RWPE1 (cell line): Measurements from ENCODE around the gene SERINC4.
"Not testable (repeated sequence)": the region's sequence is repeated elsewhere in the genome, so short reads cannot be mapped to it uniquely, and the experiment has no call there.

ENCODE experiments used
- CTCF ChIA-PET: fragments of 350-600 bp; sonication (Branson Sonifier 250); formaldehyde crosslinking; extraction: SDS; loops from one replicate; lab custom pipeline; 2021; lab: Yijun Ruan, JAX
- POLR2A ChIA-PET: fragments of 400-600 bp; formaldehyde crosslinking; extraction: SDS; loops from one replicate; lab custom pipeline; 2020; ENCODE audit warnings: antibody characterized with exemption; ENCODE audit not compliant: low non-redundant PET; lab: Yijun Ruan, JAX
- DNase-seq: peaks from one replicate; pipeline ENCODE4 v3.0.0; 2012; ENCODE audit warnings: low spot score
- H3K27ac ChIP-seq: fragments of 450-650 bp; 2 replicates; pipeline ENCODE4 v1.5.1; 2017
- TF ChIP-seq, protein P1 (sequence below): fragments of 450-650 bp; conservative IDR thresholded peaks from 2 replicates; pipeline ENCODE4 v1.5.1; 2017; ENCODE audit warnings: low read depth, mild to moderate bottlenecking

Gene SERINC4

GRCh38 chr15:43799945-43800285, at the start of gene SERINC4:
TSS of gene SERINC4 (minus strand) at chr15:43800220. CDS start at chr15:43799986, 234 bp downstream.
- ChIA-PET CTCF (no interaction called here), POLR2A (no interaction called here)
- no peak for DNase-seq
- TF ChIP-seq, protein P1, sequence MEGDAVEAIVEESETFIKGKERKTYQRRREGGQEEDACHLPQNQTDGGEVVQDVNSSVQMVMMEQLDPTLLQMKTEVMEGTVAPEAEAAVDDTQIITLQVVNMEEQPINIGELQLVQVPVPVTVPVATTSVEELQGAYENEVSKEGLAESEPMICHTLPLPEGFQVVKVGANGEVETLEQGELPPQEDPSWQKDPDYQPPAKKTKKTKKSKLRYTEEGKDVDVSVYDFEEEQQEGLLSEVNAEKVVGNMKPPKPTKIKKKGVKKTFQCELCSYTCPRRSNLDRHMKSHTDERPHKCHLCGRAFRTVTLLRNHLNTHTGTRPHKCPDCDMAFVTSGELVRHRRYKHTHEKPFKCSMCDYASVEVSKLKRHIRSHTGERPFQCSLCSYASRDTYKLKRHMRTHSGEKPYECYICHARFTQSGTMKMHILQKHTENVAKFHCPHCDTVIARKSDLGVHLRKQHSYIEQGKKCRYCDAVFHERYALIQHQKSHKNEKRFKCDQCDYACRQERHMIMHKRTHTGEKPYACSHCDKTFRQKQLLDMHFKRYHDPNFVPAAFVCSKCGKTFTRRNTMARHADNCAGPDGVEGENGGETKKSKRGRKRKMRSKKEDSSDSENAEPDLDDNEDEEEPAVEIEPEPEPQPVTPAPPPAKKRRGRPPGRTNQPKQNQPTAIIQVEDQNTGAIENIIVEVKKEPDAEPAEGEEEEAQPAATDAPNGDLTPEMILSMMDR = no peak
- peak within 1 kb of the TSS; percentile 84 for H3K27ac ChIP-seq

- TF ChIP-seq, protein P1 = no peak
- POLR2A ChIA-PET = no interaction called here
- no peak for DNase-seq
- CTCF ChIA-PET = interaction anchor here (0.7 kb wide), 1 partner anchor 22 kb away, joined by 3 read pairs; no protein-coding TSS in a partner anchor
- no peak overlapping the region for H3K27ac ChIP-seq
Measured at GRCh38 chr15:43845421-43845820, 45.4 kb upstream of the SERINC4 start.

DNA sequence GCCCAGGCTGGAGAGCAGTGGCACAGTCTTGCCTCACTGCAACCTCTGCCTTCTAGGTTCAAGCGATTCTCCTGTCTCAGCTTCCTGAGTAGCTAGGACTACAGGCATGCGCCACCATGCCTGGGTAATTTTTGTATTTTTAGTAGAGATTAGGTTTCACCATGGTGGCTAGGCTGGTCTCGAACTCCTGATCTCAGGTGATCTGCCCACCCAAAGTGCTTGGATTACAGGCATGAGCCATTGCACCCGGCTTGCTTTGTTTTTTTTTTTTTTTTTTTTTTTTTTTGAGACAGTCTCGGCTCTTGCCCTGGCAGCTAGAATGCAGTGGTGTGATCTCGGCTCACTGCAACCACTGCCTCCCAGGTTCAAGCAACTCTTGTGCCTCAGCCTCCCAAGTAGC, 32.5 kb upstream of the SERINC4 start:
- not testable (repeated sequence) for DNase-seq
- CTCF ChIA-PET = interaction anchor here (0.6 kb wide), 1 partner anchor 392 kb away, joined by 3 read pairs; no protein-coding TSS in a partner anchor
- 0 out of 2 replicates have a peak overlapping the region, but pooled peaks have one; percentile 22 for H3K27ac ChIP-seq
- POLR2A ChIA-PET = interaction anchor here (1.0 kb wide), 1 partner anchor 8 kb away, joined by 6 read pairs; no protein-coding TSS in a partner anchor

- CTCF ChIA-PET = interaction anchor here (0.6 to 0.7 kb wide), 4 partner anchors 23 to 1287 kb away, joined by 3 to 7 read pairs (median 3); no protein-coding TSS in a partner anchor
- H3K27ac ChIP-seq = peak overlapping the region; percentile 44
- DNase-seq, POLR2A ChIA-PET: not testable (repeated sequence)
Measured at GRCh38 chr15:43831519-43832052, 31.6 kb upstream of the SERINC4 start.

GRCh38 chr15:43830691-43831275, 30.8 kb upstream of the SERINC4 start:
- DNase-seq, POLR2A ChIA-PET: not testable (repeated sequence)
- CTCF ChIA-PET = interaction anchor here (0.6 kb wide), 1 partner anchor 1288 kb away, joined by 3 read pairs; no protein-coding TSS in a partner anchor
- H3K27ac ChIP-seq = peak overlapping the region; percentile 44

- CTCF ChIA-PET = interaction anchor here (0.6 kb wide), 1 partner anchor 369 kb away, joined by 4 read pairs; no protein-coding TSS in a partner anchor
- peak overlapping the region; percentile 20; the same call in 1 of the 2 replicates for H3K27ac ChIP-seq
- POLR2A ChIA-PET, DNase-seq: not testable (repeated sequence)
Measured at GRCh38 chr15:43829951-43830540, 30.0 kb upstream of the SERINC4 start.

DNA sequence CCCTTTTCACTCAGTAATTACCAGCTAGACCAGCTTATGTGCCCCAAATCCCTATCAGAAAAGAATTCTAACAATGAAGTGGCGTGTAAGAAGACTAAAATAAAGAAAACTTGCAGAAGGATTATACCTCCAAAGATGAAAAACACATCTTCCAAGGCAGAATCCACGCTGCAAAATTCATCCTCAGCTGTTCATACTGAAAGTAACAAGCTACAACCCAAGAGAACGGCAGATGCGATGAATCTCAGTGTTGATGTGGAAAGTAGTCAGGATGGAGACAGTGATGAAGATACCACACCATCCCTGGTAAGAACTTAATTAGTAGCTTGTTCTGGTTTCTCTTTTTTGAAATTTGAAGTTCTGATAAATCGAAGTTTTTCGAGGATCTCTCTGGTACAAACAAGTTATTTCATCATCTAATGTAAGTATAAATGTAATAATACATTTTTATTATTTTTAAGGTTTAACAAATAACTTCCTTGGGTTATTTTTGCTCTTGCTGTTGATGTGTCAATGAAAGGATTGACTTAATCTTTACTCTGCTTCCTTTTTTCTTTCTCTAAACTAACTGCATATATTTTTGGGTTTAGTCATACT, 28.1 kb upstream of the SERINC4 start:
- H3K27ac ChIP-seq = no peak overlapping the region
- ChIA-PET CTCF (no interaction called here), POLR2A (no interaction called here)

More for the DNA sequence above, 28.1 kb upstream of the SERINC4 start:
- DNase-seq = no peak
- TF ChIP-seq, protein P1 = no peak
